Stimulated activated CD4-positive, alpha-beta T cell treated with anti-CD3 and anti-CD28 coated beads, Interleukin-2, amount 100 ng/mL, for 4 hours (primary cell): ENCODE results near the gene TAF13.
"Not testable (repeated sequence)": the region's sequence is repeated elsewhere in the genome, so short reads cannot be mapped to it uniquely, and the experiment has no call there.

ENCODE experiments used
- DNase-seq: peaks from one replicate; pipeline ENCODE4 v3.0.0-alpha.2; 2020; ENCODE audit warnings: low read depth

Gene TAF13

DNA sequence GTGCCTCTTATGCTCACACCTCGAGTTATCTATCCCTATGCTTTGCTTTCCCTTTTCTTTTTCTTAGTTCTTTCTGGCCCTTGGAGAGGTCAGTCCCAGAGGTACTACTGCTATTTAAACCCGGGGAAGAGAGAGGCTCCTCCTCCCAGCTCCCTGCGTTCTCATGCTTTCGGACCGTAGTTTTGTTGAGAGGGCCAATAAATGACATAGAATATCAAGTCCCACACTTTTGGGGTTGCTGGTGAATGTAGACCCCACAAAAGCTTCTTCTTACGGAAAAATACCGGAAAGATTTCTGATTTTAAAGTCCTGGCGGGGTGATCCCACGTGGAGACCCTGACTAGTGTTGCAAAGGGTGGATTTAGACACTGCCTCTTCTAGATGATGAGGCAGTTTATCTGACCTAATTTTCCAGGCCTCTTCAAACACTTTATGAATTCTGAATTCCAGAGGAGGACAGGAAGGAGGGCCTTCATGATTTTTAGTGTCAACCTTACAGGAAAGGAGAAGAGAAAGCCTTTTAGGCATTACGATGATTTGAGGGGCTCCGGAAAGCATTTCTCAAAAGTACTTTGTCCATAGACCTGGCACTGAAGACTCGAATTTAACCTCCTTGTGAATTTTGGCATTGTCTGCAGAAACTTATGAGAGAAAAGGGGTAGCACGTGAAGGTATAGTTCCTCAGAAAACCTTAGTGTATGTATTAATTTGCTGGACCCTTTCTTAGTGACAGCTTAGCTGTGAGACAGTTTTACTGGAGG lies 15.5 kb upstream of the TAF13 start:
- no peak for DNase-seq

GRCh38 chr1:109090196-109091077 lies 14.6 kb upstream of the TAF13 start, which contains the start of gene TMEM167B:
TSS of gene TMEM167B (plus strand) at chr1:109090764. CDS start at chr1:109090873, 109 bp downstream.
- peak; percentile 80 for DNase-seq

DNA sequence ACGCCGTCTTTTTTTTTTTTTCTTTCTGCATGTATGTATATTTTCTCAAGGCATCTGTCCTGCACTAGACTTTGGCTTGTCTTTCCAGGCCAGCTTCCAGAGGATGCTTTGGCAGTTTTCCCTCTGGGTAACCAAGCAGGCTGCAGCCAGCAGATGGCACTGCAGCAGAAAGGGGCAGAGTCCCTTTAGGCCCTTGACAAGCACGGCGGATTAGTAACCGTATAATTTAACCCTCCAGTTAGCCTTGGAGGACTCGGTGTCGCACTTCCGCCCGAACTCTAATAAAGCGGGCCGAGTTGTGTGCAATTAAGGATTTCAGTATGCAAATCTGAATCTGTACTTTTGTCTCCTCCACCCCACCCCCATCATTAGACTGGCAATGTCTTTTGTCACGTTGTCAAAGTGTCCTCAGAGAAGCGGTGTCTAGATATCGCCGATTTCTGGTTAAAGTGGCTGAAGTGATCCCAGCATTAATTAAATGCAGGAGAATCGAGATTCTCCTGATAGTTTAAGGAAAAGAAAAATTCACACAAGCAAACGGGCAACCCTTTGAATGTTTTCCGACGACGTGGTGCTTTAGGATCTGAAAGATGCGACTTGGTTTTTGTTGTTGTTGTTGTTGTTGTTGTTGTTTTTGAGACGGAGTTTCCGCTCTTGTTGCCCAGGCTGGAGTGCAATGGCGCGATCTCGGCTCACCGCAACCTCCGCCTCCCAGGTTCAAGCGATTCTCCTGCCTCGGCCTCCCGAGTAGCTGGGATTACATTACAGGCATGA lies 13.6 kb upstream of the TAF13 start:
- no peak for DNase-seq

DNA sequence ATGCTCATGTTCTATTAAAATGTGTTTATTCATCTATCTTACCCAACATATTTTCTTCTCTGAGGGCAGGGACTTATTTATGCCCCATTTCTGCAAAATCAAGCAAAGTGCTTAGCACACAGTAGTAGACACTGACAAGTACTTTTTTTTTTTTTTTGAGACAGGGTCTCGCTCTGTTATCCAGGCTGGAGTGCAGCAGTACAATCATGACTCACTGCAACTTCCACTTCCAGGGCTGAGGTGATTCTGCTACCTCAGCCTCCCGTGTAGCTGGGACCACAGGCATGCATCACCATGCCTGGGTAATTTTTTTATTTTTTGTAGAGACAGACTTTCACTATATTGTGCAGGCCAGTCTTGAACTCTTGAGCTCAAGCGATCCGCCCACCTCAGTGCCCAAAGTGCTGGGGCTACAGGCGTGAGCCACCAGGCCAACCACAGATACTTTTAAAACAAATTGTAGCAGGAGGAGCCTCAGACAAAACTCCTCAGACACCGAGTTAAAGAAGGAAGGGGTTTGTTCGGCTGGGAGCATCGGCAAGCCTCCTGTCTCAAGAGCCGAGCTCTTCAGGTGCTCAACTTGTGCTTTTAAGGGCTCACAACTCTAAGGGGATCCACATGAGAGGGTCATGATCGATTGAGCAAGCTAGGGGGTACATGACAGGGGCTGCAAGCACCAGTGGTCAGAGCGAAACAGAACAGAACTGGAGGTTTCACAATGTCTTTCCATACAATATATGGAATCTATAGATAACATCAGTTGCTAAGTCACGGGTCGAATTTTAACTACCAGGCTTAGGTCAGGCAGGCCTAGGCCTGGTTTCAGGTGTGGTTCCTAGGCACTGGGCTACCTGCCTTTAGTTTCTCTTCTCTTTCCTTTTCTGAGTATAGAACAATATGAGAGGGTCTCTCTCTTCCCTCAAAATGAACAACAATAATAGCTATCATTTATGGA lies 9.0 kb upstream of the TAF13 start:
- no peak for DNase-seq

DNA sequence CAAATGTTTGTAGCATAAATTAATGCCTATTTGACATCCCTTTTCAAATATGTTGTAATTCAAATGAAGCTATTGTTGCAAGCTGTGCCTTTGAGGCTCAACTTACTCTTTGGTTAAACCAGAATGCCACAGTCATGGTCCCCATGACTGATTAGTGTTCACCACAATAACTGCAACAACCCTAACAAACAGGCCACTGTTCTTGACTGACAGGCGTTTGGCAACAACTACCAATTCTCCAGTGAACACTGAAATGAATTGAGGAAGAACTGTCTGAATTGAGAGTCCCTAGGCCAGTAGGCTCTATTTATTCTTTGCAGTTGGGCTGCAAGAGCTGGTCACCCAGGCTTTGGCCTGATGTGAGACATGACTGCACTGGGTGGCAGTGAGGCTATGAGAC lies 8.1 kb upstream of the TAF13 start:
- no peak for DNase-seq

- DNase-seq, result no peak
Measured at GRCh38 chr1:109083501-109083900, 7.7 kb upstream of the TAF13 start.

- DNase-seq, result no peak
Measured at GRCh38 chr1:109080441-109081082, 4.8 kb upstream of the TAF13 start.

DNA sequence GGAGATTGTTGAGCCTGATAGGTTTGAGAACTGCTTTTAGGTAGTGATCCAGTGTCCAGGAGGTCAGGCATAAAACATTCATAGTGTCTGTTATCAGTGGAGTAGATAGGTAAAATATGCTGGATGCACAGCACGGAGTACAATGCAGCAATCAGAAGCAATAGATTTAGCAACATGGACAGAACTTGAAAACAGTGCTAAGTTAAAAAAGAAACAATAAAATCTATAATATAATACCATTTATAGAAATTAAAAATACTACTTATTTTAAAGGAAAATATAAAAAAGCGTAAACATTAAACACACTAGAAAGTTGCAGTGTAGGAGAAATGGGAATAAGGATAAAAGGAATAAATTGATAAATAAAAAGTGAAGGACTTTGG lies 3.4 kb upstream of the TAF13 start:
- no peak for DNase-seq

GRCh38 chr1:109078317-109078716 lies 2.5 kb upstream of the TAF13 start:
- no peak for DNase-seq

- DNase-seq, result no peak
Measured at GRCh38 chr1:109069294-109069693, 6.5 kb downstream of the TAF13 start.

DNA sequence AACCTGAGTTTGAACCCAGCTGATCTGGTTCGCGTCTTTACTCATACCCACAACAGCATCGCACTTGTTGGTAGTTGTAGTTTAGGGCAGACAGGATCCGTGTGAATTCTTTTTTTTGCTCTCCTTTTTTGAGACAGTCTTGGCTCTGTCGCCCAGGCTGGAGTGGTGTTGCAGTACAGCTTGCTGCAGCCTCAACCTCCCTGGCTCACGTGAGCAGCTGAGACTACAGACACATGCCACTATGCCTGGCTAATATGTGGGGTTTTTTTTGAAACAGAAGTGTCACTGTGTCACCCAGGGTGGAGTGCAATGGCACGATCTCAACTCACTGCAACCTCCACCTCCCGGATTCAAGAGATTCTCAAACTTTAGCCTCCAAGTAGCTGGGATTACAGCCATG lies 7.9 kb downstream of the TAF13 start:
- no peak for DNase-seq

DNA sequence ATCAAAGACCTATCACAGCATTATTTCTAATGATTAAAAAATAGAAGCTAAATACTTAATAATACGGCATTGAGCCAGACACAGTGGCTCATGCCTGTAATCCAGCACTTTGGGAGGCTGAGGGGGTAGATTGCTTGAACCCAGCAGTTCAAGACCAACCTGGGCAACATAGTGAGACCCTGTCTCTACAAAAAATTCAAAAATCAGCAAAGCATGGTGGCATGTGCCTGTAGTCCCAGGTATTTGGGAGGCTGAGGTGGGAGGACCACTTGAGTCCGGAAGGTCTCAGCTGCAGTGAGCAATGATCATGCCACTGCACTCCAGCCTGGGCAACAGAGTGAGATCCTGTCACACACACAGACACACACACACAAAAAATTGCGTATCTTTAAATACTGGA lies 10.7 kb downstream of the TAF13 start:
- DNase-seq, result no peak

- no peak for DNase-seq
Measured at GRCh38 chr1:109061183-109061582, 14.6 kb downstream of the TAF13 start.

DNA sequence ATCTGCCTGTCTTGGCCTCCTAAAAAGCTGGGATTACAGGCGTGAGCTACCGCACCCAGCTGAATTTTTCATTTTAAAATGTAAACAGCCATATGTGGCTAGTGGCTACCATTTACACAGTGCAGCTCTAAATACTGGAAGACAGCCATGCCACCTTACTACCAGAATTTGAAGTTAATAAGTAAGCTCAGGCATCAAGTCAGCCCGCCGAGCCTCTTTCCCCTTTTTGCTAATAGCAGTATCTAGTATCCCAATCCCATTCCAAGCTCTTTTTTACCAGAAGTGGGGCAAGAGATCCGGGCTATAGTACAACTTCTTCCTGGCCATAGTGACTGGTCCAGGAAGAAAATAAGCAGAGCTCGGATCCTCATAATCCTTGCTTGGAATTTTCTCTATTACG lies 15.1 kb downstream of the TAF13 start:
- no peak for DNase-seq

GRCh38 chr1:109059026-109059425 lies 16.8 kb downstream of the TAF13 start:
- DNase-seq, result no peak

DNA sequence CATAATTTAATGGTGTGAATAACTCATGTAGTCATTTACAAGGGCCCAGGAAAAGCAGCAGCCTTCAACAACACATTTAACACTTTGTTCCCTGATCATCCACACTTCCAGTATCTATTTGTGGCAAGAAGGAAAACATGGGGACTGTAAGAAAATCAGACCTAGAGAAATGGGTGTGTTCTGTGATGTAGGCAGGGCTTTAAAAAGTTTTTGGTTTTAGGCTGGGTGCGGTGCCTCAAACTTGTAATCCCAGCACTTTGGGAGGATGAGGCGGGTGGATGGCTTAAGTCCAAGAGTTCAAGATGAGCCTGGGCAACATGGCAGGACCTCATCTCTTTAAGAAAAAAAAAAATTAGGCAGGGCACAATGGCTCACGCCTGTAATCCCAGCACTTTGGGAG lies 19.7 kb downstream of the TAF13 start:
- DNase-seq, result no peak

GRCh38 chr1:109052145-109052544 lies 23.7 kb downstream of the TAF13 start:
- not testable (repeated sequence) for DNase-seq

DNA sequence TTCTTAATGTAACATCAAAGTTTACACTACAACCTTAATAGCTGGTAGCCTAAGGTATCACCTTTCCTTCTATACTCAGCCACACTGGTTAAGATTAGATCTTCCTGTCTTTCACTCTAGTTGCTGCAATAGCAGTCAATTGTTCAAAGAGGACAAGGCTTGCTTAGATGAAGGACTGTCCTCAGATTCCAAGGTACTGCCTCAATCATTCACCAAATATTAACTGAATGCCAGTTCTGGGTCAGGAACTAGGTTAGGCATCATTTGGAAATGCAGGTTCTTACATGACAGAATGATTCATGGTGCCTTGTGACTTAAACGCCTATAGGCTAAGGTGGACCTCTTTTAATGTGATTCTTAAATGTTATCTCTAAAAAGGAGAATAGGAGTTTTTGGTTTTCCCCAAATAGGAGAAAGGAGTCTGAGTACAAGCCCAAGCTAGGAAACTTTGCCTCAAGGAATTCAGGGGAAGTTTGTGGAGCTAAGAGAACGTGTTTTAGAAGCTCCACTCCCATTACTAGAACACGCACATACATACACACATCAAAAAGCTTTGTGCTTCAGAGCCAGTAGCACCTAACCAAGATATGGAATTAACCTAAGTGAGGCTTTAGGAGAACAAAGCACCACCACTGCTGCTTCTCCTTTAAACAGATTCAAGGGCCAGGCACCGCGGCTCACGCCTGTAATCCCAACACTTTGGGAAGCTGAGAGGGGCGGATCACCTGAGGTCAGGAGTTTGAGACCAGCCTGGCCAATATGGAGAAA lies 25.4 kb downstream of the TAF13 start:
- DNase-seq, result no peak

DNA sequence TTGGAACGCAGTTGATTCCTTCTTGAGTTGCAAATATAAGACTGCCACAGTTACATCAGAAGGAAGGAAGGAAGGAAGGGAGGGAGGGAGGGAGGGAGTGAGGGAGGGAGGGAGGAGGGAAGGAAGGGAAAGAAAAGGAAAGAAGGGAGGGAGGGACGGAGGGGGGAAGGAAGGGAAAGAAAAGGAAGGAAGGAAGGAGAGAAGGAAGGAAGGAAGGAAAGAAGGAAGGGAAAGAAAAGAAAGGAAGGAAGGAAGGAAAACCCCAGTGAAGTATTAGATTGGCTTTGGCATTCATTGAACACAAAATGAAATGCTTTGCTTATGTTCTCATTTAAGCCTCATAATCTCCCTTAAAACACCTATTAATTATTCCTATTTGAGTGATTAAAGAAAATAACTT lies 27.5 kb downstream of the TAF13 start:
- DNase-seq, result no peak

- DNase-seq, result no peak
Measured at GRCh38 chr1:109047339-109047738, 28.5 kb downstream of the TAF13 start.
